Karpas-422 (cell line): Measurements from ENCODE around the gene LRIT1. TPM values are rescaled to one million over a fixed set of nuclear protein-coding genes. Genes with fewer than 3 reads are reported as not detected.

Experiments used
- DNase-seq: peaks from one replicate; pipeline ENCODE4 v3.0.0-alpha.2; 2015
- H2AFZ ChIP-seq: fragments of 200-600 bp; sonication (generic); 2 replicates; pipeline ENCODE4 v1.6.1; 2014; ENCODE audit warnings: antibody characterized with exemption, low read length, mixed read lengths
- H3K27ac ChIP-seq: fragments of 200-600 bp; sonication (generic); 2 replicates; pipeline ENCODE4 v1.5.1; 2014; ENCODE audit warnings: mild to moderate bottlenecking, low read length, moderate library complexity
- H3K27me3 ChIP-seq: fragments of 200-600 bp; sonication (generic); 2 replicates; pipeline ENCODE4 v1.6.1; 2014; ENCODE audit warnings: low read length, mixed read lengths
- H3K36me3 ChIP-seq: fragments of 200-600 bp; sonication (generic); 2 replicates; pipeline ENCODE4 v1.6.1; 2014; ENCODE audit warnings: low read length, mixed read lengths; ENCODE audit not compliant: insufficient read depth
- H3K4me1 ChIP-seq: fragments of 200-600 bp; sonication (generic); 2 replicates; pipeline ENCODE4 v1.6.1; 2014; ENCODE audit warnings: mild to moderate bottlenecking, low read length, mixed read lengths
- H3K4me2 ChIP-seq: fragments of 200-600 bp; sonication (generic); 2 replicates; pipeline ENCODE4 v1.6.1; 2014; ENCODE audit warnings: low read length, low read depth, mild to moderate bottlenecking; ENCODE audit not compliant: poor library complexity, severe bottlenecking
- H3K4me3 ChIP-seq: fragments of 200-600 bp; sonication (generic); 2 replicates; pipeline ENCODE4 v1.5.1; 2014; ENCODE audit warnings: mild to moderate bottlenecking, antibody characterized with exemption, low read length, mixed read lengths
- H3K79me2 ChIP-seq: fragments of 200-600 bp; sonication (generic); 2 replicates; pipeline ENCODE4 v1.6.1; 2014; ENCODE audit warnings: mild to moderate bottlenecking, low read length, mixed read lengths
- H3K9ac ChIP-seq: fragments of 200-600 bp; sonication (generic); 2 replicates; pipeline ENCODE4 v1.6.0; 2014; ENCODE audit warnings: low read length
- H3K9me2 ChIP-seq: fragments of 200-600 bp; sonication (generic), shearing (Covaris generic); replicated peaks from 2 replicates; pipeline ENCODE4 v1.6.0; 2014; ENCODE audit warnings: mild to moderate bottlenecking, low read length, moderate library complexity; ENCODE audit not compliant: insufficient read depth
- H3K9me3 ChIP-seq: fragments of 300-700, 200-600 bp; sonication (generic); 2 replicates; pipeline ENCODE4 v1.6.1; 2014; ENCODE audit warnings: low read length, mixed read lengths
- H4K20me1 ChIP-seq: fragments of 200-600 bp; sonication (generic); 2 replicates; pipeline ENCODE4 v1.6.1; 2014; ENCODE audit warnings: mild to moderate bottlenecking, antibody characterized with exemption, low read length, low read depth; ENCODE audit not compliant: insufficient read depth
- total RNA-seq: library from RNA; depleted of rRNA; stranded (reverse); fragments of >200 nt; shearing (Covaris generic); gene quantifications from 2 replicates; pipeline ENCODE4 v1.2.3, GENCODE V29; 2014; ENCODE audit warnings: low replicate concordance; rRNA removed

The LRIT1 gene
- total RNA-seq, 1 experiment from 2014 or later, result not detected

DNA sequence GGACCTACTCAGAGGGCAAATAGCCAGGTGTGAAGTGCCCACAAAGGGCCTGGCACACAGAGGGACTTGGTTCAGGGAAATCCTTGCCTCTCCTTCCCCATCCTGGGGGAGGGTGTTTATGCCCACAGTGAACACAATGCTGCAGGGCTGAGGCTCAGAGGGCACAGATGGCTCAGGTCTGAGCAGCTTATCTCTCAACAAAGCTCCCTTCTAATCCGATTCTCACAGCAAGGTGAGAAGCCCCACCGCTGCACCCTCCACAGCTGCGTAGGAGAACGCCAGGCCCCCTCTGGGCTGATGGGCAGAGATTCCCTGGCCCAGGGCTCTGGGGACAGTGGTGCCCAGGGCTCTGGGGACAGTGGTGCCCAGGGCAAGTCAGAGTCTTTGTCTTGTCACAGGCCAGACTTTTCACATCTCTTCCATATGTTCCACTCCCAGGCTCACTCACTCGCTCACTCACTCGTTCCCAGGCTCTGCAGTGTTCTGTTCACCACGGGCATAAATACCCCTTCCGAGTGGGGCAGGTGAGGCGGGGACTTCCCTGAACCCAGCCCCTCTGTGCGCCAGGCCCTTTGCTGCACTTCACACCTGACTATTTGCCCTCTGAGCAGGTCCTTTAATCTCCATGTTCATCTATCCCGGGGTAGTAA lies 55.7 kb downstream of the LRIT1 start:
- Histone ChIP-seq H3K9me2 (no peaks in the 10 kb centered on the region), H3K36me3 (no peaks in the 10 kb centered on the region), H4K20me1 (no peaks in the 10 kb centered on the region), H3K4me2 (no peak overlapping the region), H3K9me3 (no peaks in the 10 kb centered on the region), H3K27me3 (no peaks in the 10 kb centered on the region), H3K4me1 (no peaks in the 10 kb centered on the region), H2AFZ (no peak overlapping the region), H3K9ac (no peak overlapping the region), H3K27ac (no peak overlapping the region), H3K79me2 (no peaks in the 10 kb centered on the region), H3K4me3 (no peak overlapping the region)
- no peak for DNase-seq

DNA sequence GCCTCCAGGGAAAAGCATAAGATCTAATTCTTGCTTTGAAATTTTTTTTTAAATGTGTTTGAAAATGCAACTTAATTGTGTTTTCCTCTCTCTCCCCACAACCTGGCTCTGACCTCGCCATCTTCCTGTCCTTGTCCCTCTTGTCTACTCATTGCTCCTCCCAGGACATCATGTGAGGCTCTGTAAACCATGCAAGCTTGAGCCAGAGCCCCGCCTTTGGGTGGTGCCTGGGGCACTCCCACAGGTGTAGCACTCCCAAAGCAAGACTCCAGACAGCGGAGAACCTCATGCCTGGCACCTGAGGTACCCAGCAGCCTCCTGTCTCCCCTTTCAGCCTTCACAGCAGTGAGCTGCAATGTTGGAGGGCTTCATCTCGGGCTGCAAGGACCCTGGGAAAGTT lies 56.8 kb downstream of the LRIT1 start:
- no peaks in the 10 kb centered on the region for H4K20me1 ChIP-seq
- no peak overlapping the region for H2AFZ ChIP-seq
- H3K9ac ChIP-seq, result no peak overlapping the region
- peaks cover 2% of the 10 kb centered on the region for H3K4me1 ChIP-seq
- no peaks in the 10 kb centered on the region for H3K9me2 ChIP-seq
- no peaks in the 10 kb centered on the region for H3K27me3 ChIP-seq
- H3K79me2 ChIP-seq, result no peaks in the 10 kb centered on the region
- no peak for DNase-seq
- no peaks in the 10 kb centered on the region for H3K9me3 ChIP-seq
- H3K4me3 ChIP-seq, result no peak overlapping the region
- no peak overlapping the region for H3K4me2 ChIP-seq
- no peak overlapping the region for H3K27ac ChIP-seq
- H3K36me3 ChIP-seq, result no peaks in the 10 kb centered on the region

DNA sequence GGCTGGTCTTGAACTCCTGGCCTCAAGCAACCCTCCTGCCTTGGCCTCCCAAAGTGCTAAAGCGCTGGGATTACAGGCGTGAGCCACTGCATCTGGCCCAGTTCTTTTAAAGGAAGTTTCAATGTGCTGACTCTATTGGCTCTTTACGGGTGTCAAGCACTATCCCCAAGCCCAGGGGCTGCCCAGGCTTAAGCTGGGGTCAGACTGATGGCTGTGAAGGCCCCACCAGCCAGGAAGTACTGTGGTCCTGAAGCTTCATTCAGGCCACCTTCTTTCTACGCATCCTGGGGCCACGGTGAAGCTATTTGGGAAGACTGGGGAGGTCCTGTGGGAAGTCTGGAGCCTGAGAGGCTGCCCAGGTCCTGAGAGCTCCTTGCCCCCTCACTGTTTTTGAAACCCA lies 59.7 kb downstream of the LRIT1 start:
- H2AFZ ChIP-seq, result no peak overlapping the region
- peaks cover 9% of the 10 kb centered on the region for H3K4me1 ChIP-seq
- H3K27ac ChIP-seq, result no peak overlapping the region
- no peaks in the 10 kb centered on the region for H3K9me2 ChIP-seq
- no peak overlapping the region for H3K4me3 ChIP-seq
- no peak for DNase-seq
- H3K36me3 ChIP-seq, result no peaks in the 10 kb centered on the region
- H3K27me3 ChIP-seq, result no peaks in the 10 kb centered on the region
- H3K4me2 ChIP-seq, result no peak overlapping the region
- no peaks in the 10 kb centered on the region for H3K79me2 ChIP-seq
- no peak overlapping the region for H3K9ac ChIP-seq
- H3K9me3 ChIP-seq, result no peaks in the 10 kb centered on the region
- no peaks in the 10 kb centered on the region for H4K20me1 ChIP-seq

Other genes starting within 250 kb of the LRIT1 start
- 78.4 and 82.3 TPM in 2 replicates for gene GHITM, start 102.0 kb downstream of the LRIT1 start, total RNA-seq
- gene GPR15LG, start 67.7 kb downstream of the LRIT1 start, total RNA-seq, result not detected in 2 replicates
- gene CDHR1, start 47.0 kb downstream of the LRIT1 start, total RNA-seq, result not detected in 2 replicates
- gene LRIT2, start 16.0 kb downstream of the LRIT1 start, total RNA-seq, result not detected in 2 replicates
- gene RGR, start 3.5 kb upstream of the LRIT1 start, total RNA-seq, result not detected in 2 replicates
- 3.5 and 12.4 TPM in 2 replicates for gene CCSER2, start 87.0 kb upstream of the LRIT1 start, total RNA-seq